K562 (cell line): ENCODE measurements around the gene SAMM50. TPM values are rescaled to one million over a fixed set of nuclear protein-coding genes. Genes with fewer than 3 reads are reported as not detected.

Experiments
- ATAC-seq: fragments of 200-7000 bp; cut with Tn5 transposase; 3 replicates; pipeline ENCODE4 v1.9.1; 2020; ENCODE audit warnings: moderate library complexity
- BruUV-seq: library from RNA; stranded (reverse); fragments of 400-500 nt; replicated peaks from 2 replicates; lab custom pipeline; 2021; lab: Mats Ljungman, UMichigan
- CTCF ChIA-PET: fragments of 300-600 bp; formaldehyde crosslinking; extraction: SDS; loops from one replicate; lab custom pipeline; 2021; ENCODE audit warnings: low intra/inter-chr PET ratio; lab: Yijun Ruan, JAX
- POLR2A ChIA-PET: fragments of 300-600, 350-650 bp; sonication (Branson Sonifier 250); formaldehyde crosslinking; extraction: SDS; loops from one replicate; lab custom pipeline; 2021; ENCODE audit warnings: antibody characterized with exemption, inconsistent platforms; lab: Yijun Ruan, JAX
- DNase-seq, 4 experiments: peaks; one replicate each; pipeline versions ENCODE4 v3.0.0 to v3.0.0-alpha.2; 2011 to 2018; ENCODE audit warnings: low spot score in 3 of 4, mixed read lengths in 3 of 4; ENCODE audit errors: extremely low read depth in 1 of 4
- FAIRE-seq: peaks from 2 replicates; lab custom pipeline; 2011; peaks lifted over from hg19 to GRCh38; lab: Jason Lieb, UNC
- H2AFZ ChIP-seq: 2 replicates; pipeline ENCODE4 v1.6.0; 2011; ENCODE audit warnings: low read depth, low read length, control low read depth, inconsistent platforms
- H3K27ac ChIP-seq: fragments of 200-600 bp; 3 replicates; pipeline ENCODE4 v1.8.0; 2011; ENCODE audit warnings: low read depth, mild to moderate bottlenecking, control low read depth, inconsistent platforms, low read length, moderate library complexity, mixed read lengths; ENCODE audit errors: extremely low read depth
- H3K27me3 ChIP-seq, 2 experiments: fragments of 300-600 bp in 1 of 2; 2 replicates in 1 of 2; 3 replicates in 1 of 2; pipeline versions ENCODE4 v1.6.0 to v1.8.0; 2011; ENCODE audit warnings: inconsistent platforms in 2 of 2, low read length in 2 of 2, mild to moderate bottlenecking in 1 of 2, mixed read lengths in 1 of 2, moderate library complexity in 1 of 2; ENCODE audit not compliant: control insufficient read depth in 2 of 2, insufficient read depth in 2 of 2
- H3K36me3 ChIP-seq: fragments of 300-600 bp; 3 replicates; pipeline ENCODE4 v1.8.0; 2011; ENCODE audit warnings: mild to moderate bottlenecking, low read length, inconsistent platforms; ENCODE audit not compliant: control insufficient read depth, insufficient read depth
- H3K4me1 ChIP-seq, 2 experiments: fragments of 200-600 bp in 1 of 2; replicated peaks in 1 of 2; 2 replicates in 1 of 2; 3 replicates in 1 of 2; pipeline versions ENCODE4 v1.5.1 to v1.8.0; 2011; ENCODE audit warnings: inconsistent platforms in 2 of 2, low read length in 2 of 2, mild to moderate bottlenecking in 1 of 2, mixed read lengths in 1 of 2, moderate library complexity in 1 of 2; ENCODE audit not compliant: control insufficient read depth in 2 of 2, insufficient read depth in 2 of 2
- H3K4me2 ChIP-seq: 2 replicates; pipeline ENCODE4 v1.6.1; 2011; ENCODE audit warnings: low read length, control low read depth, inconsistent platforms, mixed read lengths; ENCODE audit not compliant: insufficient read depth
- H3K4me3 ChIP-seq: fragments of 200-600 bp; sonication (generic), shearing (Covaris generic); 2 replicates; pipeline ENCODE4 v1.5.1; 2016; ENCODE audit warnings: control low read depth, inconsistent platforms
- H3K79me2 ChIP-seq: fragments of 200-600 bp; 3 replicates; pipeline ENCODE4 v1.8.0; 2011; ENCODE audit warnings: low read length, inconsistent platforms; ENCODE audit not compliant: control insufficient read depth, insufficient read depth
- H3K9ac ChIP-seq, 2 experiments: 2 replicates each; pipeline versions ENCODE4 v1.6.0 to v1.6.1; 2011; ENCODE audit warnings: low read depth in 2 of 2, low read length in 2 of 2, control low read depth in 1 of 2, inconsistent platforms in 1 of 2, mild to moderate bottlenecking in 1 of 2, mixed read lengths in 1 of 2; ENCODE audit not compliant: insufficient read depth in 1 of 2
- H3K9me1 ChIP-seq: one replicate; pipeline ENCODE4 v1.6.0; 2011; ENCODE audit warnings: inconsistent platforms, mild to moderate bottlenecking, low read length, moderate library complexity; ENCODE audit not compliant: control insufficient read depth, insufficient read depth
- H3K9me3 ChIP-seq: replicated peaks from 2 replicates; pipeline ENCODE4 v1.5.1; 2011; ENCODE audit warnings: low read depth, low read length, inconsistent platforms; ENCODE audit not compliant: control insufficient read depth, insufficient read depth
- H4K20me1 ChIP-seq: replicated peaks from 2 replicates; pipeline ENCODE4 v1.6.1; 2011; ENCODE audit warnings: low read length, inconsistent platforms, mixed read lengths; ENCODE audit not compliant: control insufficient read depth, insufficient read depth
- CREM ChIP-seq: IDR thresholded peaks from 2 replicates; pipeline ENCODE4 v1.6.1; 2014; ENCODE audit warnings: antibody characterized with exemption, low read depth
- GATA2 ChIP-seq: sonication (generic); formaldehyde crosslinking; IDR thresholded peaks from 2 replicates; pipeline ENCODE4 v1.4.0; 2020; ENCODE audit warnings: mild to moderate bottlenecking, missing genetic modification reagents
- KDM2B ChIP-seq: fragments of 250-450 bp; sonication (Bioruptor Pico); IDR thresholded peaks from 2 replicates; pipeline ENCODE4 v1.8.0; 2021; ENCODE audit warnings: mild to moderate bottlenecking, moderate library complexity
- NCOA4 ChIP-seq: fragments of 450-650 bp; IDR thresholded peaks from 2 replicates; pipeline ENCODE4 v1.6.1; 2018; ENCODE audit warnings: mild to moderate bottlenecking; ENCODE audit not compliant: partially characterized antibody
- ZBTB7A ChIP-seq: IDR thresholded peaks from 2 replicates; pipeline ENCODE4 v1.6.1; 2011; ENCODE audit warnings: low read depth, mild to moderate bottlenecking, low read length, moderate library complexity, borderline replicate concordance; ENCODE audit not compliant: control insufficient read depth
- ZNF175 ChIP-seq: fragments of 200-800 bp; sonication (Bioruptor generic); IDR thresholded peaks from 2 replicates; pipeline ENCODE4 v1.6.1; 2016; ENCODE audit warnings: low read depth, mild to moderate bottlenecking, missing genetic modification characterization, missing compliant biosample characterization
- WGBS: fragments of 100-300 bp; shearing (Covaris generic); methylation state at CpG from one replicate; pipeline ENCODE4 v1.1.6; 2016; ENCODE audit warnings: low coverage, mixed read lengths; ENCODE audit not compliant: insufficient coverage; ENCODE audit errors: missing lambda C conversion rate; 5-methylcytosine and 5-hydroxymethylcytosine counted together
- in situ Hi-C: fragments of 300-500 bp; cut with MboI; formaldehyde crosslinking; loops from 4 replicates; pipeline ENCODE4 v1.15.0; 2018; ENCODE audit warnings: inconsistent platforms, mixed read lengths
- intact Hi-C: fragments of 100-400 bp; cut with micrococcal nuclease; formaldehyde crosslinking; loops from 2 replicates; pipeline ENCODE4 v1.14.2; 2022
- polyA plus RNA-seq, 8 experiments: library from polyadenylated mRNA; depleted of rRNA in 4 of 8; stranded (reverse) in 5 of 8; unstranded in 3 of 8; fragments of >200 nt; fragmentation: Nextera tagmentation in 2 of 8; fragmentation: Illumina TruSeq in 1 of 8; extraction: Ambion mirVana in 2 of 8; extraction: Trizol in 1 of 8; gene quantifications; 2 replicates each; pipeline versions ENCODE4 v1.2.1 to v1.2.3, GENCODE V29; 2011 to 2014; ENCODE audit warnings: inconsistent platforms in 1 of 8, missing spikeins in 1 of 8
- total RNA-seq, 7 experiments: library from RNA; depleted of rRNA in 6 of 7; stranded (reverse); fragments of >200 nt in 6 of 7; fragmentation: Illumina TruSeq in 2 of 7; extraction: Trizol in 2 of 7; gene quantifications; 2 replicates each; pipeline versions ENCODE4 v1.2.1 to v1.2.3, GENCODE V29; 2011 to 2021; ENCODE audit warnings: low replicate concordance in 1 of 7
- TF ChIP-seq, protein P1 (sequence below): sonication (generic); formaldehyde crosslinking; IDR thresholded peaks from 2 replicates; pipeline ENCODE4 v1.8.1; 2023; ENCODE audit warnings: mild to moderate bottlenecking, missing genetic modification reagents, moderate library complexity
- TF ChIP-seq, protein P2 (sequence below): fragments of 150-350 bp; IDR thresholded peaks from 2 replicates; pipeline ENCODE4 v1.6.1; 2014; ENCODE audit warnings: low read depth, mild to moderate bottlenecking, low read length, borderline replicate concordance
- TF ChIP-seq, protein P3 (sequence below), 2 experiments: fragments of 450-650 bp; IDR thresholded peaks; 2 replicates each; pipeline ENCODE4 v1.6.1; 2016; ENCODE audit warnings: mild to moderate bottlenecking in 2 of 2, borderline replicate concordance in 1 of 2, low read depth in 1 of 2, moderate library complexity in 1 of 2

SAMM50 gene
- total and polyA plus RNA-seq, 9 of the 15 experiments (the other 6 are each of a cell fraction or from before 2014, with no cell fraction given) = 14.6 to 49.3 (median 38.1) TPM

DNA sequence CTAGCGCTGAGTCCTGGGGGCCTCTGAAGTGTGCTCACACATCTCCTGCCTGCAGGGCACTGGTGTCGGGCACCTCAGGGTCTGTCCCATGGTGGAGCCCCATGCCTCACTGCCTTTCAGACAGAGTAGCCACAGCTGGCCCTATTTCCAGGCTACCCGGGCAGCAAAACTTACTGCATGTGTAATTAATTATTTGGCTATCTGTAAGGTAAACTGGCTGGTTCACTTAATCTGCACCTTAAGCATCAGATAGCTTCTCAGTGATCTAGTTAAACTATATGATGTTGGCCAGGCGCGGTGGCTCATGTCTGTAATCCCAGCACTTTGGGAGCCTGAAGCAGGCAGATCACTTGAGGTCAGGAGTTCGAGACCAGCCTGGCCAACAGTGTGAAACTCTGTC, 26.3 kb upstream of the SAMM50 start:
- H3K36me3 ChIP-seq = no peaks in the 10 kb centered on the region
- H3K4me2 ChIP-seq = no peak overlapping the region
- no peaks in the 10 kb centered on the region for H3K9me3 ChIP-seq
- H3K27me3 ChIP-seq = peaks cover 18 to 31% of the 10 kb centered on the region in 2 experiments; a peak in 4 of 5 replicates
- H4K20me1 ChIP-seq = no peaks in the 10 kb centered on the region
- H3K4me3 ChIP-seq = no peak overlapping the region
- in situ Hi-C loops = no loop called here
- 4% methylated on average over 6 of the region's 6 CpGs for WGBS
- no peak overlapping the region for H2AFZ ChIP-seq
- ChIA-PET CTCF (no interaction called here), POLR2A (no interaction called here)
- H3K9ac ChIP-seq = no peak overlapping the region
- H3K4me1 ChIP-seq = peaks cover 0 to 6% of the 10 kb centered on the region in 2 experiments; a peak in 2 of 5 replicates
- DNase-seq (no peak), ATAC-seq (no peak), FAIRE-seq (no peak)
- no peaks in the 10 kb centered on the region for H3K9me1 ChIP-seq
- H3K79me2 ChIP-seq = no peaks in the 10 kb centered on the region
- no TSS peak for BruUV-seq
- no peak overlapping the region for H3K27ac ChIP-seq
- intact Hi-C loops = no loop called here
- TF ChIP-seq, protein P1, sequence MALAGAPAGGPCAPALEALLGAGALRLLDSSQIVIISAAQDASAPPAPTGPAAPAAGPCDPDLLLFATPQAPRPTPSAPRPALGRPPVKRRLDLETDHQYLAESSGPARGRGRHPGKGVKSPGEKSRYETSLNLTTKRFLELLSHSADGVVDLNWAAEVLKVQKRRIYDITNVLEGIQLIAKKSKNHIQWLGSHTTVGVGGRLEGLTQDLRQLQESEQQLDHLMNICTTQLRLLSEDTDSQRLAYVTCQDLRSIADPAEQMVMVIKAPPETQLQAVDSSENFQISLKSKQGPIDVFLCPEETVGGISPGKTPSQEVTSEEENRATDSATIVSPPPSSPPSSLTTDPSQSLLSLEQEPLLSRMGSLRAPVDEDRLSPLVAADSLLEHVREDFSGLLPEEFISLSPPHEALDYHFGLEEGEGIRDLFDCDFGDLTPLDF (CRISPR knock-in tag) = no peak
- TF ChIP-seq ZNF175 (CRISPR knock-in tag) = no peak
- no peak for TF ChIP-seq KDM2B
- TF ChIP-seq, protein P2, sequence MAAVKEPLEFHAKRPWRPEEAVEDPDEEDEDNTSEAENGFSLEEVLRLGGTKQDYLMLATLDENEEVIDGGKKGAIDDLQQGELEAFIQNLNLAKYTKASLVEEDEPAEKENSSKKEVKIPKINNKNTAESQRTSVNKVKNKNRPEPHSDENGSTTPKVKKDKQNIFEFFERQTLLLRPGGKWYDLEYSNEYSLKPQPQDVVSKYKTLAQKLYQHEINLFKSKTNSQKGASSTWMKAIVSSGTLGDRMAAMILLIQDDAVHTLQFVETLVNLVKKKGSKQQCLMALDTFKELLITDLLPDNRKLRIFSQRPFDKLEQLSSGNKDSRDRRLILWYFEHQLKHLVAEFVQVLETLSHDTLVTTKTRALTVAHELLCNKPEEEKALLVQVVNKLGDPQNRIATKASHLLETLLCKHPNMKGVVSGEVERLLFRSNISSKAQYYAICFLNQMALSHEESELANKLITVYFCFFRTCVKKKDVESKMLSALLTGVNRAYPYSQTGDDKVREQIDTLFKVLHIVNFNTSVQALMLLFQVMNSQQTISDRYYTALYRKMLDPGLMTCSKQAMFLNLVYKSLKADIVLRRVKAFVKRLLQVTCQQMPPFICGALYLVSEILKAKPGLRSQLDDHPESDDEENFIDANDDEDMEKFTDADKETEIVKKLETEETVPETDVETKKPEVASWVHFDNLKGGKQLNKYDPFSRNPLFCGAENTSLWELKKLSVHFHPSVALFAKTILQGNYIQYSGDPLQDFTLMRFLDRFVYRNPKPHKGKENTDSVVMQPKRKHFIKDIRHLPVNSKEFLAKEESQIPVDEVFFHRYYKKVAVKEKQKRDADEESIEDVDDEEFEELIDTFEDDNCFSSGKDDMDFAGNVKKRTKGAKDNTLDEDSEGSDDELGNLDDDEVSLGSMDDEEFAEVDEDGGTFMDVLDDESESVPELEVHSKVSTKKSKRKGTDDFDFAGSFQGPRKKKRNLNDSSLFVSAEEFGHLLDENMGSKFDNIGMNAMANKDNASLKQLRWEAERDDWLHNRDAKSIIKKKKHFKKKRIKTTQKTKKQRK = no peak
- no peak for TF ChIP-seq NCOA4
- TF ChIP-seq CREM = no peak
- TF ChIP-seq, protein P3, sequence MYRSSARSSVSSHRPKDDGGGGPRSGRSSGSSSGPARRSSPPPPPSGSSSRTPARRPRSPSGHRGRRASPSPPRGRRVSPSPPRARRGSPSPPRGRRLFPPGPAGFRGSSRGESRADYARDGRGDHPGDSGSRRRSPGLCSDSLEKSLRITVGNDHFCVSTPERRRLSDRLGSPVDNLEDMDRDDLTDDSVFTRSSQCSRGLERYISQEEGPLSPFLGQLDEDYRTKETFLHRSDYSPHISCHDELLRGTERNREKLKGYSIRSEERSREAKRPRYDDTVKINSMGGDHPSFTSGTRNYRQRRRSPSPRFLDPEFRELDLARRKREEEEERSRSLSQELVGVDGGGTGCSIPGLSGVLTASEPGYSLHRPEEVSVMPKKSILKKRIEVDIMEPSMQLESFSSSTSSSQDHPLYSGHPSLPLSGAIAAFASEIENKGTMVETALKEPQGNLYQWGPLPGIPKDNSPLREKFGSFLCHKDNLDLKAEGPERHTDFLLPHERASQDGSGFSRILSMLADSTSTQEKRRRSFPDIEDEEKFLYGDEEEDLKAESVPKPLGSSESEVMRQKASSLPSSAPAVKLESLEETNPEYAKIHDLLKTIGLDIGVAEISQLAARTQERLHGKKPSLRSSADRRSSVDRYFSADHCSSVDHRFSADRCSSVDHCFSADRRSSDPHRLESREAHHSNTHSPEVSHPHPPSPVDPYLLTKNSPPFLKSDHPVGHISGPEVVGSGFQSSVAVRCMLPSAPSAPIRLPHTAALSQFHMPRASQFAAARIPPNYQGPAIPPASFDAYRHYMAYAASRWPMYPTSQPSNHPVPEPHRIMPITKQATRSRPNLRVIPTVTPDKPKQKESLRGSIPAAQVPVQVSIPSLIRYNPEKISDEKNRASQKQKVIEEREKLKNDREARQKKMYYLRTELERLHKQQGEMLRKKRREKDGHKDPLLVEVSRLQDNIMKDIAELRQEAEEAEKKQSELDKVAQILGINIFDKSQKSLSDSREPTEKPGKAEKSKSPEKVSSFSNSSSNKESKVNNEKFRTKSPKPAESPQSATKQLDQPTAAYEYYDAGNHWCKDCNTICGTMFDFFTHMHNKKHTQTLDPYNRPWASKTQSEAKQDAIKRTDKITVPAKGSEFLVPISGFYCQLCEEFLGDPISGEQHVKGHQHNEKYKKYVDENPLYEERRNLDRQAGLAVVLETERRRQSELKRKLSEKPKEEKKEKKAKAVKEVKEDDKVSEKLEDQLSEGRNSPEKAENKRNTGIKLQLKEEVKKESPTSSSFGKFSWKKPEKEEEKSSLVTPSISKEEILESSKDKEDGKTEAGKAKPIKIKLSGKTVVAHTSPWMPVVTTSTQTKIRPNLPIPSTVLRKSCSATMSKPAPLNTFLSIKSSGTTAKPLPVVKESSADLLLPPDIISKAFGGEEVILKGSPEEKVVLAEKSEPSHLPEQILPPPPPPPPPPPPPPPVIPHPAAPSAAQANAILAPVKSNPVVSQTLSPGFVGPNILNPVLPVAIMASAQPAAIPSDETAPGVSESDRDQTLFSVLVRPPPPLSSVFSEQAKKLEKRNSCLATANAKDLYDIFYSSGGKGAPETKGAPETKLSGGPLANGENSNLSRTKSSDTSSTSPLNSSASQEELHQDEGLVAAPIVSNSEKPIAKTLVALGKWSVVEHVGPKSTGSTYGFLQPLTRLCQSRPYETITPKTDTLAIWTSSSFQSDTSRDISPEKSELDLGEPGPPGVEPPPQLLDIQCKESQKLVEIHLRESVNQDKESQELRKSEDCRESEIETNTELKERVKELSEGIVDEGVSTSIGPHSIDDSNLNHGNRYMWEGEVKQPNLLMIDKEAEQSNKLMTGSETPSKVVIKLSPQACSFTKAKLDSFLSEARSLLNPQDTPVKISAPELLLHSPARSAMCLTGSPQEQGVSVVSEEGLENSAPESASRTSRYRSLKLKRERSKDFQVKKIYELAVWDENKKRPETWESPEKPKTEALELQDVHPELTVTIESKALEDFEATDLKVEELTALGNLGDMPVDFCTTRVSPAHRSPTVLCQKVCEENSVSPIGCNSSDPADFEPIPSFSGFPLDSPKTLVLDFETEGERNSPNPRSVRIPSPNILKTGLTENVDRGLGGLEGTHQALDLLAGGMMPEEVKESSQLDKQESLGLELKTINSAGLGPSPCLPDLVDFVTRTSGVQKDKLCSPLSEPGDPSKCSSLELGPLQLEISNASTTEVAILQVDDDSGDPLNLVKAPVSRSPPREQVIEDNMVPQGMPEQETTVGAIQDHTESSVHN (IDR thresholded peaks at IDR 0.05; ENCODE audit: borderline replicate concordance in 1 of 2, low read depth in 1 of 2) = no peak
- no peak for TF ChIP-seq GATA2 (CRISPR knock-in tag)
- no peak for TF ChIP-seq ZBTB7A
